ENCODE data around the gene LZTS2. TPM values are rescaled to one million over a fixed set of nuclear protein-coding genes. Genes with fewer than 3 reads are reported as not detected.

LZTS2 gene
- total RNA-seq, 4 donors from 2014 or later: 41.8 to 86.8 (median 56.6) TPM

DNA sequence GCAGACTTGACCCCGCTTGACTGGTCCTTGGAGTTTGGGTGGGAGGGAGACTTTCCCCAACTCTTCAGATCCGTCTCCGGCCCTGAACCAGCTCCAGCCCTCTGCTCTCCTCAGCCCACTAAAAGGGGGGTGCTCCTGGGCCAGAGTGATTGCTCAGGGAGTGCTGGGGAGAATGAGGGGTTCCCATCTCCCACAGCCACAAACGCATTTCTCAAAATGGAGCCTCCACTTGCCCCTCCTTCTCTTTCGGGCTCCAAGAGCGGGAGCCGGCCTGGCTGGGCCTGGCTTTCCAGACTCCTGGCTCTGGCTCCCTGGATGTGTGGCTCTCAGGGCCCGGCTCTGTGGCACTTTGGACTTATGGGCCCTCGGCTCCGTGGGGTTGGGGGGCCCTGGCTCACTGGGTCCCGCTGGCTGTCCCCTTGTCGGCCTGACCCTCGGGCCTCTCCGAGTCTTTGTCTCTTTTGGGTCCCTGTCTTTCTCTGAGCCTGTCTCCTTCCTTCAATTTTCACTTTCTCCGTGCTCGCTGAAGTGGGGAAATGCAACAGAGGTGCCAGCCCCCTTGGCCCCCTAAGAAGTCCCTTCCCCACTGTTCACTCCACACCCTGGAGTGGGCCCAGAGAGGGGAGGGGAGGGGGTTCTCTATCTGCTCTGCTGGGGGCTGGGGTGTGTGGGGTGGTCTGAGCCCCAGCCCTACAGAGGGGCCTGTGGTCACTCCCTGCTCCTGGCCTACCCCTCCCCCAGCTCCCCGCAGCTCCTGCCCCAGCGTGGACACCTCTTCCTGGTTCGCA lies 713 bp downstream of the LZTS2 start:
- H3K36me3 ChIP-seq: peaks cover 0 to 9% (median under 1%) of the 10 kb centered on the region in 4 donors
- peak overlapping the region; percentile 94 to 98 (median 97) for H3K27ac ChIP-seq
- no peaks in the 10 kb centered on the region for H3K27me3 ChIP-seq
- H3K4me3 ChIP-seq: peak overlapping the region; percentile 66 to 77 (median 72)
- in situ Hi-C loops (cut with MboI; ENCODE audit: low pct_ligation_motif_present in 1 of 4, low pct_unique_long_range_greater_than_20kb in 1 of 4, low sequenced_read_pairs in 3 of 4): no loop called here
- 22% methylated on average over 19 of the region's 19 CpGs; no CpG with 5 or more reads in 1 of the 2 donors for WGBS, 2 donors (ENCODE audit: low coverage in 1 of 2)
- intact Hi-C loops (cut with DNase I; ENCODE audit: low total_unique reads): no loop called here
- peaks cover 14 to 49% (median 44%) of the 10 kb centered on the region in 4 donors for H3K4me1 ChIP-seq
- no peaks in the 10 kb centered on the region for H3K9me3 ChIP-seq
- TF ChIP-seq, protein P1, sequence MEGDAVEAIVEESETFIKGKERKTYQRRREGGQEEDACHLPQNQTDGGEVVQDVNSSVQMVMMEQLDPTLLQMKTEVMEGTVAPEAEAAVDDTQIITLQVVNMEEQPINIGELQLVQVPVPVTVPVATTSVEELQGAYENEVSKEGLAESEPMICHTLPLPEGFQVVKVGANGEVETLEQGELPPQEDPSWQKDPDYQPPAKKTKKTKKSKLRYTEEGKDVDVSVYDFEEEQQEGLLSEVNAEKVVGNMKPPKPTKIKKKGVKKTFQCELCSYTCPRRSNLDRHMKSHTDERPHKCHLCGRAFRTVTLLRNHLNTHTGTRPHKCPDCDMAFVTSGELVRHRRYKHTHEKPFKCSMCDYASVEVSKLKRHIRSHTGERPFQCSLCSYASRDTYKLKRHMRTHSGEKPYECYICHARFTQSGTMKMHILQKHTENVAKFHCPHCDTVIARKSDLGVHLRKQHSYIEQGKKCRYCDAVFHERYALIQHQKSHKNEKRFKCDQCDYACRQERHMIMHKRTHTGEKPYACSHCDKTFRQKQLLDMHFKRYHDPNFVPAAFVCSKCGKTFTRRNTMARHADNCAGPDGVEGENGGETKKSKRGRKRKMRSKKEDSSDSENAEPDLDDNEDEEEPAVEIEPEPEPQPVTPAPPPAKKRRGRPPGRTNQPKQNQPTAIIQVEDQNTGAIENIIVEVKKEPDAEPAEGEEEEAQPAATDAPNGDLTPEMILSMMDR (IDR thresholded peaks at IDR 0.05): no peak
- TF ChIP-seq POLR2AphosphoS5 (IDR thresholded peaks at IDR 0.05) (no peak), POLR2A (IDR thresholded peaks at IDR 0.05) (no peak), EP300 (IDR thresholded peaks at IDR 0.05; ENCODE audit: low read depth) (no peak)
- peak; percentile 25 for DNase-seq

GRCh38 chr10:101000915-101001658 lies 1.5 kb downstream of the LZTS2 start:
- WGBS, 2 donors (ENCODE audit: low coverage in 1 of 2): 31 to 44% methylated on average over 9 to 12 of the region's 12 CpGs
- intact Hi-C loops (cut with DNase I; ENCODE audit: low total_unique reads): no loop called here
- H3K27ac ChIP-seq: peak overlapping the region; percentile 94 to 98 (median 97)
- TF ChIP-seq POLR2AphosphoS5 (IDR thresholded peaks at IDR 0.05) (peak; percentile 90 to 94 (median 92)), EP300 (IDR thresholded peaks at IDR 0.05; ENCODE audit: low read depth) (no peak), POLR2A (IDR thresholded peaks at IDR 0.05) (peak; percentile 62)
- H3K27me3 ChIP-seq: no peaks in the 10 kb centered on the region
- H3K4me1 ChIP-seq: peaks cover 14 to 49% (median 44%) of the 10 kb centered on the region in 4 donors
- no peaks in the 10 kb centered on the region for H3K9me3 ChIP-seq
- in situ Hi-C loops (cut with MboI; ENCODE audit: low pct_ligation_motif_present in 1 of 4, low pct_unique_long_range_greater_than_20kb in 1 of 4, low sequenced_read_pairs in 3 of 4): no loop called here
- H3K4me3 ChIP-seq: peak overlapping the region in 3 of 4 donors; percentile 66 to 77 (median 68)
- peaks cover 0 to 15% (median 4%) of the 10 kb centered on the region in 4 donors for H3K36me3 ChIP-seq
- DNase-seq: peak; percentile 81

- DNase-seq: no peak
- Histone ChIP-seq H3K9me3 (no peaks in the 10 kb centered on the region), H3K4me1 (peaks cover 10 to 43% (median 38%) of the 10 kb centered on the region in 4 donors), H3K4me3 (peak overlapping the region in 1 of 4 donors; percentile 30), H3K36me3 (peaks cover 0 to 15% (median 5%) of the 10 kb centered on the region in 4 donors), H3K27ac (peak overlapping the region; percentile 94 to 98 (median 97)), H3K27me3 (no peaks in the 10 kb centered on the region)
- in situ Hi-C loops (cut with MboI; ENCODE audit: low pct_ligation_motif_present in 1 of 4, low pct_unique_long_range_greater_than_20kb in 1 of 4, low sequenced_read_pairs in 3 of 4): no loop called here
- TF ChIP-seq, protein P1 (IDR thresholded peaks at IDR 0.05): no peak
- TF ChIP-seq POLR2AphosphoS5 (IDR thresholded peaks at IDR 0.05) (no peak), EP300 (IDR thresholded peaks at IDR 0.05; ENCODE audit: low read depth) (no peak), POLR2A (IDR thresholded peaks at IDR 0.05) (no peak)
- intact Hi-C loops (cut with DNase I; ENCODE audit: low total_unique reads): no loop called here
- 75% methylated on average over 5 of the region's 5 CpGs; no CpG with 5 or more reads in 1 of the 2 donors for WGBS, 2 donors (ENCODE audit: low coverage in 1 of 2)
These were observed 2.0 kb downstream of the LZTS2 start for GRCh38 chr10:101001659-101002035.

DNA sequence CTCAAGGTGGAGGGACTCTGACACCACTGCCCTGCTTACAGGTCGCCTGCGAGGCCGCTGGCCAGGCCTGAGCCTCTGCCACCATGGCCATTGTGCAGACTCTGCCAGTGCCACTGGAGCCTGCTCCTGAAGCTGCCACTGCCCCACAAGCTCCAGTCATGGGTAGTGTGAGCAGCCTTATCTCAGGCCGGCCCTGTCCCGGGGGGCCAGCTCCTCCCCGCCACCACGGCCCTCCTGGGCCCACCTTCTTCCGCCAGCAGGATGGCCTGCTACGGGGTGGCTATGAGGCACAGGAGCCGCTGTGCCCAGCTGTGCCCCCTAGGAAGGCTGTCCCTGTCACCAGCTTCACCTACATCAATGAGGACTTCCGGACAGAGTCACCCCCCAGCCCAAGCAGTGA lies 2.8 kb downstream of the LZTS2 start:
- peak overlapping the region; percentile 94 to 98 (median 97) for H3K27ac ChIP-seq
- peaks cover 11 to 49% (median 34%) of the 10 kb centered on the region in 4 donors for H3K4me1 ChIP-seq
- in situ Hi-C loops (cut with MboI; ENCODE audit: low pct_ligation_motif_present in 1 of 4, low pct_unique_long_range_greater_than_20kb in 1 of 4, low sequenced_read_pairs in 3 of 4): no loop called here
- TF ChIP-seq, protein P1 (IDR thresholded peaks at IDR 0.05): no peak
- TF ChIP-seq POLR2AphosphoS5 (IDR thresholded peaks at IDR 0.05) (no peak), EP300 (IDR thresholded peaks at IDR 0.05; ENCODE audit: low read depth) (no peak), POLR2A (IDR thresholded peaks at IDR 0.05) (no peak)
- no peaks in the 10 kb centered on the region for H3K27me3 ChIP-seq
- peaks cover 0 to 15% (median 5%) of the 10 kb centered on the region in 4 donors for H3K36me3 ChIP-seq
- no peaks in the 10 kb centered on the region for H3K9me3 ChIP-seq
- H3K4me3 ChIP-seq: no peak overlapping the region
- intact Hi-C loops (cut with DNase I; ENCODE audit: low total_unique reads): no loop called here
- WGBS, 2 donors (ENCODE audit: low coverage in 1 of 2): 80% methylated on average over 4 of the region's 11 CpGs; no CpG with 5 or more reads in 1 of the 2 donors
- no peak for DNase-seq
